ENCODE results near the gene CXCL1.

Gene CXCL1

GRCh38 chr4:73869130-73870055, at the start of gene CXCL1:
TSS of gene CXCL1 (plus strand) at chr4:73869393. CDS start at chr4:73869471, 78 bp downstream.
- DNase-seq = no peak

DNA sequence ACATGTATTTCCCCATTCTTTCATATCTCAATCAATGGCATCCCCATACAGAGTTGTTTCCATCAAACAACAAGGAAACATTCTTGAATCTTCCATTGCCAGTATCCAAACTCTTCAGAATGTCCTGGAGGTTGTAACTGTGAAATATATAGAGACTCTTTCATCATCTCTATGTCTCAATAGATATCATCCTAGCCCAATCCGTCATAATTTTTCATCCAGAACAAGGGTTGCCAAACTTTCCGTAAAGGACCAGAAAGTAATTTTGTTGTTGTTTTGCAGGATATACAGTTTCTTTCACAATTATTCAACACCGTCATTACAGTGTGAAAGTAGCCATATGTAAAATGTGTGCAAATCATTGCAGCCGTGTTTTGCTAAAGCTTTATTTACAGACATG, 47.9 kb upstream of the CXCL1 start:
- no peak for DNase-seq

GRCh38 chr4:73822389-73822788, 46.8 kb upstream of the CXCL1 start:
- DNase-seq = no peak

- DNase-seq = peak; percentile 14
Observed at GRCh38 chr4:73822812-73823504, 46.2 kb upstream of the CXCL1 start.

DNA sequence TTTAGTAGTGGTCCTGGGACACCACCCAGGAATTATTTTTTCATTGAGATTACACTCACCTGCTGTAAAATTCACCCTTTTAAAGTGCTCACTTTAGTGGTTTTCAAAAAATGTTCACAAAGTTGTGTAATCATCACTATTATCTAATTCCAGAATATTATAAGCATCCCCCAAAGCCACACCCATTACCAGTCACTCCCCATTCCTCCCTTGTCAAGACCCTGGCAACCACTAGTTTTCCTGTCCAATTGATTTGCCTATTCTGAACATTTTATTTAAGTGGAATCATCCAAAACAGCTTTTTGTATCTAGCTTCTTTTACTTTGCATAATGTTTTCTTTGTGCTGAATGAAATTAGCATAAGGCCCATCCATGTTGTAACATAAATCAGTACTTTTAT, 45.4 kb upstream of the CXCL1 start:
- no peak for DNase-seq

- DNase-seq = no peak
Observed at GRCh38 chr4:73828956-73829355, 40.2 kb upstream of the CXCL1 start.

DNA sequence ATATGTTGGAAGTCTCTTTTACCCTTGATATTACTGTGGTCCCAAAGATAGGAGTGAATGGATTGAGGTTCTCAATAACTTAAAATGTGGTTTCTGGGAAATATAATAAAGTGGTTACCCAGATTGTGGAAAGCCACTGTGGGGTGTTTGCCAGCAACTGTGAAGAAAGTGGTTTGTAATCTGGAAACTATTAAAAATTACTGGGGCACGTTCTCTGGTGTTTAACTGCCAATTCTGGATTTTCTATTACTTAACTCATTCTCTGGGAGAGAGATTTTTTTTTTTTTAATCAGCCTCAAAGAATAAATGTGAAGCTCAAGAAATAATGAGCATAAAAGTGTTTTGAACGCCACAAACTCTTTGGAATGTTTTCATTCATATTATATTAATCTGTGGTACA, 37.6 kb upstream of the CXCL1 start:
- DNase-seq = no peak

DNA sequence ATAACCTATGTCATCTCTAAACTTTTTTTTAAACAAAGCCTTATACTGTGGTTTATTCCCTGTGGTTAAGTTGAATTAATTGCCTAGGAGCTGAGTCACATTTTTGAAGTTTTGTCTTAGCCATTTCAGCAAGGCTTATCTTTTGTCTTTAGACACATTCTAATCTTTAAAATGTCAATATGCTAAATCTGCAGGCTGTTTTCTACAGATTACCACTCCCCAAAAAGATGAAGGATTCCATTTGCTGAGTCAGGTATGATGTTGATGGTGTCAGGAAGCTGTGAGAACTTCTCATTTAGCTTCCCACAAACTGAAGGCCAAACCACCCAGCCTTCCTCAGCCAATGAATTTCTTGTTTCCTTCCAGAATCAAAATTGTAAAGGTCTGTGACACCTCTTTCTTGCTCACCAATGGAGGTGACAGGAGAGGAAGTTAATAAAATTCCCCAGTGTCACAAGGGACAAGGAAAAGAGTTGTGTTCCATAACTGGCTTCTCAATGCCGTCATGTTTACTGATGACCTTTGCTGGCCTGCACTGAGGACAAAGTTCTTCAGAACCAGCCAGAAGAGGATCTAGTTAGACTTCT, 36.4 kb upstream of the CXCL1 start:
- peak; percentile 89 for DNase-seq

- no peak for DNase-seq
Observed at GRCh38 chr4:73836373-73837279, 32.6 kb upstream of the CXCL1 start, which contains the start of gene CXCL6. TSS of gene CXCL6 (plus strand) at chr4:73836678. CDS start at chr4:73836751, 73 bp downstream.

DNA sequence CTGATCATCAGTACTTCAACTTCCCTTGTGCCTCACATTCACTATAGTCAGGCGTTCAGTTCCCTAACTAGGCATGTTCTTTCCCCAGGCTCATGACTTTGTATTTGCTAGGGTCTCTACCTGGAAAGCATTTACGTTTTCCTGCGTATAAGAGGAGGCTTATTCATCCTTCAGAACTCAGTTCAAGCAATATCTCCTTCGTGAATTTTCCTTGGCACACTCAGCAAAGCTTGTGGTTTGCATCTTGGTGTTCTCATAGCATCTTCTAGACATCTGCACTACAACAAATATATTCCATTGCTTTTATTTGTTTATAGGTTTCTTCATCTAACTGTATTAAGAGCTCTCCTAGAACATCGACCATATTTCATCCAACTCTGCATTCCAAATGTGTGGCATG, 30.1 kb upstream of the CXCL1 start:
- no peak for DNase-seq

- DNase-seq = no peak
Observed at GRCh38 chr4:73839715-73840114, 29.5 kb upstream of the CXCL1 start.

DNA sequence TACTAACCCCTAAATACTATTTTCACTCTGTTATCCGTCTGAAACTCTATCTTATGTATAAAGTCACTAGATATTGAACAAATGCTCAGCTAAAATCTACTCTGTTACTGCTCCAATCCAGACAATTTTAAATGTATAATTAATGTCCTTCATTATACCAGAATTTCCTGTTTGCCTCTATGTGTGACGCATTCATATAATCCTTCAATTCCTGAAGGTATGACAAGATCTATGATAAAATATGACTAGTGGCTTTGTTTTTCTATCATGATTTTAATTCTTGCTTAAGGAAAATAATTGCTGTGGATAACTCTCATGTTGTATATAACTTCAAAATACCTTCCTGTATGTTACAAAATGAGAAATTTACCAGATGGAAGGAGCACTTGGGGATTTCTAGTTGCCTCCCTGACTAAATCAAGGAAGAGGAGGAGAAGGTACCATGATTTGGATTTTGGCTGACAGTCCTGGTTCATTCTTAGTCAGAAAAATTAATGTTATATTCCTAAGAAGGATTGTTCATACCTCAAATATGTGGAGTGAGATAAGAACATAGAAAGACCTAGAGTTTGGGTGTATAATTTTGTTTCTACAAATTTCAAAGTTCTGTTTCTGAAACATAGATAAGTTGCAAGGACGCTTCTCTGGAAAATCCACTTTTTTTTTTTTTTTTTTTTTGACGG, 27.8 kb upstream of the CXCL1 start:
- no peak for DNase-seq

- no peak for DNase-seq
Observed at GRCh38 chr4:73842696-73843095, 26.5 kb upstream of the CXCL1 start.

GRCh38 chr4:73843369-73843768, 25.8 kb upstream of the CXCL1 start:
- no peak for DNase-seq

- DNase-seq = peak; percentile 67
Observed at GRCh38 chr4:73844345-73844744, 24.8 kb upstream of the CXCL1 start.

DNA sequence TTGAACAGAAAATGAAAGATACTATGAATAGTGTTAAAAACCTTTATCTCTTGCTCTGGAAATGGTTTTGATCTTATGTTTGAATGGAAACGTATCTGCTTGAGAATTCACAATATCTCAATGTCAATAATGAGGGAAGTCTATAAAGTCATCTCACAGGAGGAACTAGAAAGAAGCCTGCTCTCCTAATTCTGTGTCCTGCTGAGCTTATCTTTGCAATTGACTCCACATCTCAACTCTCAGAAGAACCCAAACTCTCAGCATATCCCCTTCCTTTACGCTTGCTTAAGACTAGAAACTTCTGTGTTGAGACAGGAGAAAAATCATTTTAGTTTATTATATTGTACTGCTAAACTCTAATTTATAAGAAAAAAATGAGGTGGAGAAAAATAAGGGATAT, 24.4 kb upstream of the CXCL1 start:
- DNase-seq = peak; percentile 62

- DNase-seq = peak; percentile 69
Observed at GRCh38 chr4:73847526-73848182, 21.5 kb upstream of the CXCL1 start.

- no peak for DNase-seq
Observed at GRCh38 chr4:73848183-73848777, 20.9 kb upstream of the CXCL1 start.

DNA sequence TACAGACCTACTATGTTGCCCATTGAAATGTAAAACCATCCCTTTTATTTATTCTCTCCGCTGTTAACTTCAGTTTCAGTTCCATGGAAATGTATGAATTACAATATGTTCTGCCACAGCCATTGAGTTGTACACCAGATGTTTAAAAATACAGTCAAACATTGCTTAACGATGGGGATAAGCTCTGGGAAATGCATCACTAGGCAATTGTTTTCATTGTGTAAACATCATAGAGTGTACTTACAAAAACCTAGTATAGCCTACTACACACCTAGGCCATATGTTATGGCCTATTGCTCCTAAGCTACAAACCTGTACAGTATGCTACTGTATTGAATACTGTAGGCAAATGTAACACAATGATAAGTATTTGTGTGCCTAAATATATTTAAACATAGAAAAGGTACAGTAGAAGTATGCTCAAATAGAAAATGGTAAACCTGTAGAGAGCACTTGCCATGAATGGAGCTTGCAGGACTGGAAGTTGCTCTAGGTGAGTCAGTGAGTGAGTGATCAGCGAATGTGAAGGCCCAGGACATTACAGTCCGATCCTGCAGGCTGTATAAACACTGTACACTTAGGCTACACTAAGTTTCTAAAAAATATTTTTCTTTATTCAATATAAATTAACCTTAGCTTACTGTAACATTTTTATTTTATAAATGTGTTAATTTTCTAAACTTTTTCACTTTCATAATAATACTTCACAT, 18.8 kb upstream of the CXCL1 start:
- DNase-seq = no peak

DNA sequence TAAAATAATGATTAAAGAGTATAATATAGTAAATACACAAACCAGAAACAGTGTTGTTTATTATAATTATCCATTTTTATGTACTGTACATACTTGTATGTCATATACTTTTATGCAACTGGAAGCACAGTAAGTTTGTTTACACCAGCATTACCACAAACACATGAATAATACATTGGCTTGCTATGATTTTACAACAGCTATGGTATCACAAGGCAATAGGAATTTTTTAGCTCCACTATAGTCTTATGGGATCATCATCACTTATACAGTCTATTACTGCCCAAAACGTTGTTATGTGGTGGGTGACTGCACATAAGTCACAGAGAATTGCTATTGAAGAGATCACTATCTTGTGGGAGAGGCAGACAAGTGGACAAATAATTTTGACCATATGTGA, 17.9 kb upstream of the CXCL1 start:
- no peak for DNase-seq

All from OCI-M1 (cell line).